Measurements from ENCODE around the gene GCK.

Gene GCK

GRCh38 chr7:44232901-44233715 is 43.9 kb upstream of the GCK start:
- no peak overlapping the region for H3K27ac ChIP-seq
- TF ChIP-seq ZFX (IDR thresholded peaks at IDR 0.05; ENCODE audit: borderline replicate concordance) (no peak), CTCF (IDR thresholded peaks at IDR 0.05) (no peak)

GRCh38 chr7:44232396-44232795 is 43.2 kb upstream of the GCK start:
- no peak for TF ChIP-seq ZFX (IDR thresholded peaks at IDR 0.05; ENCODE audit: borderline replicate concordance)
- no peak for TF ChIP-seq CTCF (IDR thresholded peaks at IDR 0.05)
- H3K27ac ChIP-seq, result no peak overlapping the region

- no peak overlapping the region for H3K27ac ChIP-seq
- TF ChIP-seq ZFX (IDR thresholded peaks at IDR 0.05; ENCODE audit: borderline replicate concordance) (no peak), CTCF (IDR thresholded peaks at IDR 0.05) (no peak)
Measured at GRCh38 chr7:44231088-44231487, 41.8 kb upstream of the GCK start.

- no peak overlapping the region for H3K27ac ChIP-seq
- no peak for TF ChIP-seq ZFX (IDR thresholded peaks at IDR 0.05; ENCODE audit: borderline replicate concordance)
- no peak for TF ChIP-seq CTCF (IDR thresholded peaks at IDR 0.05)
Measured at GRCh38 chr7:44230286-44230685, 41.0 kb upstream of the GCK start.

- TF ChIP-seq CTCF (IDR thresholded peaks at IDR 0.05), result no peak
- no peak for TF ChIP-seq ZFX (IDR thresholded peaks at IDR 0.05; ENCODE audit: borderline replicate concordance)
Measured at GRCh38 chr7:44229546-44230105, 40.4 kb upstream of the GCK start.

GRCh38 chr7:44228571-44229350 is 39.5 kb upstream of the GCK start:
- no peak for TF ChIP-seq CTCF (IDR thresholded peaks at IDR 0.05)
- no peak for TF ChIP-seq ZFX (IDR thresholded peaks at IDR 0.05; ENCODE audit: borderline replicate concordance)
- H3K27ac ChIP-seq, result no peak overlapping the region

More at GRCh38 chr7:44229546-44230105, 40.4 kb upstream of the GCK start:
- no peak overlapping the region for H3K27ac ChIP-seq

Measured in 22Rv1 (cell line).